Mesothelial cell of epicardium (in vitro differentiated cells): ENCODE data around the gene UFC1. TPM values are rescaled to one million over a fixed set of nuclear protein-coding genes. Genes with fewer than 3 reads are reported as not detected.
A peak's percentile ranks its signal among the peaks of the same experiment; 100 is the strongest.
"Not testable (repeated sequence)": the region's sequence is repeated elsewhere in the genome, so short reads cannot be mapped to it uniquely, and the experiment has no call there.

Source experiments
- DNase-seq, 2 experiments: peaks; one replicate each; pipeline ENCODE4 v3.0.0; 2021; ENCODE audit warnings: low spot score in 2 of 2; ENCODE audit not compliant: unreplicated experiment in 2 of 2
- H3K27ac Mint-ChIP-seq: 2 replicates; pipeline ENCODE4 v1.8.0; 2021; ENCODE audit warnings: mixed read lengths
- H3K27me3 Mint-ChIP-seq: 2 replicates; pipeline ENCODE4 v1.8.0; 2021; ENCODE audit warnings: low read depth, mixed read lengths
- H3K36me3 Mint-ChIP-seq: 2 replicates; pipeline ENCODE4 v1.8.0; 2021; ENCODE audit warnings: mixed read lengths
- H3K4me1 Mint-ChIP-seq: 2 replicates; pipeline ENCODE4 v1.8.0; 2021; ENCODE audit warnings: mixed read lengths
- H3K4me3 Mint-ChIP-seq: 2 replicates; pipeline ENCODE4 v1.8.0; 2021; ENCODE audit warnings: mild to moderate bottlenecking, moderate library complexity, mixed read lengths
- H3K9me3 Mint-ChIP-seq: 2 replicates; pipeline ENCODE4 v1.8.0; 2021; ENCODE audit warnings: mixed read lengths
- CTCF ChIP-seq: fragments of 200-600 bp; sonication (generic); IDR thresholded peaks from one replicate; pipeline ENCODE4 v1.5.0; 2021; ENCODE audit warnings: antibody characterized with exemption; ENCODE audit not compliant: unreplicated experiment
- total RNA-seq: library from RNA; stranded (reverse); gene quantifications from 3 replicates; pipeline ENCODE4 v1.2.1, GENCODE V29; 2021

The UFC1 gene
- total RNA-seq, 1 donor from 2014 or later = 86.2 TPM

DNA sequence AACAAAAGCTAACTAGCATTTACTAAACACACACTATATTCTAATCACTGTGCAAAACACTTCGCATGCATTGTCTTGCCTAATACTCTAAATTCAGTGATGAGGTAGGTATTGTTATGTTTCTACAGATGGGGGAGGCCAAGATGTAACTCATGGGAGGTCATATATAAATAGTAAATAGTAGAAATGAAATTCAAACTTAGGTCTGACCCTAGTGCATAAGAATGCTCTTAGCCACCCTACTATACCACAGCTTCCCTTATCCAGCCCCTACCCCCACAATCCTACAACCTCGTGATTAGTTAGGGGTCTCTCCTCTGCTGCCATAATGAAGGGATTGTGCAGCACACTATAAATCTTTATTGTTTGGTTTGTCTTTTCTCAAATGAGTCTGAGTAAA lies 39.2 kb upstream of the UFC1 start:
- no peak for DNase-seq
- Mint-ChIP-seq H3K9me3 (no peaks in the 10 kb centered on the region), H3K4me1 (peaks cover 17% of the 10 kb centered on the region), H3K4me3 (no peak overlapping the region), H3K27me3 (no peaks in the 10 kb centered on the region), H3K27ac (no peak overlapping the region), H3K36me3 (no peaks in the 10 kb centered on the region)
- no peak for TF ChIP-seq CTCF

- no peaks in the 10 kb centered on the region for H3K27me3 Mint-ChIP-seq
- H3K4me1 Mint-ChIP-seq = peaks cover 21% of the 10 kb centered on the region
- DNase-seq = no peak
- H3K27ac Mint-ChIP-seq = no peak overlapping the region
- no peak for TF ChIP-seq CTCF
- H3K4me3 Mint-ChIP-seq = no peak overlapping the region
- no peaks in the 10 kb centered on the region for H3K9me3 Mint-ChIP-seq
- peaks cover 1% of the 10 kb centered on the region for H3K36me3 Mint-ChIP-seq
Measured at GRCh38 chr1:161115132-161115711, 38.6 kb upstream of the UFC1 start.

DNA sequence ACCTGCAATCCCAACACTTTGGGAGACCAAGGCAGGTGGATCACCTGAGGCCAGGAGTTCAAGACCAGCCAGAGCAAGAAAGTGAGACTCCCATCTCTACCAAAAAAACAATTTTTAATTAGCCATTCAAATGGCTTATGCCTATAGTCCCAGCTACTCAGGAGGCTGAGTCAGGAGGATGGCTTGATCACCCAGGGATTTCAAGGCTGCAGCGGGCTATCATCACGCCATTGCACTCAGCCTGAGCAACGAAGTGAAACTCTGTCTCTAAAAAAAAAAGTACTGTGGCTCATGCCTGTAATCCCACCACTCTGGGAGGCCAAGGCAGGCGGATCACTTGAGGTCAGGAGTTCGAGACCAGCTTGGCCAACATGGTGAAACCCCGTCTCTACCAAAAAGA lies 37.8 kb upstream of the UFC1 start:
- not testable (repeated sequence) for H3K9me3 Mint-ChIP-seq, H3K36me3 Mint-ChIP-seq, DNase-seq, H3K27me3 Mint-ChIP-seq, H3K27ac Mint-ChIP-seq
- H3K4me3 Mint-ChIP-seq = peak overlapping the region; percentile 42
- H3K4me1 Mint-ChIP-seq = peaks cover 21% of the 10 kb centered on the region

DNA sequence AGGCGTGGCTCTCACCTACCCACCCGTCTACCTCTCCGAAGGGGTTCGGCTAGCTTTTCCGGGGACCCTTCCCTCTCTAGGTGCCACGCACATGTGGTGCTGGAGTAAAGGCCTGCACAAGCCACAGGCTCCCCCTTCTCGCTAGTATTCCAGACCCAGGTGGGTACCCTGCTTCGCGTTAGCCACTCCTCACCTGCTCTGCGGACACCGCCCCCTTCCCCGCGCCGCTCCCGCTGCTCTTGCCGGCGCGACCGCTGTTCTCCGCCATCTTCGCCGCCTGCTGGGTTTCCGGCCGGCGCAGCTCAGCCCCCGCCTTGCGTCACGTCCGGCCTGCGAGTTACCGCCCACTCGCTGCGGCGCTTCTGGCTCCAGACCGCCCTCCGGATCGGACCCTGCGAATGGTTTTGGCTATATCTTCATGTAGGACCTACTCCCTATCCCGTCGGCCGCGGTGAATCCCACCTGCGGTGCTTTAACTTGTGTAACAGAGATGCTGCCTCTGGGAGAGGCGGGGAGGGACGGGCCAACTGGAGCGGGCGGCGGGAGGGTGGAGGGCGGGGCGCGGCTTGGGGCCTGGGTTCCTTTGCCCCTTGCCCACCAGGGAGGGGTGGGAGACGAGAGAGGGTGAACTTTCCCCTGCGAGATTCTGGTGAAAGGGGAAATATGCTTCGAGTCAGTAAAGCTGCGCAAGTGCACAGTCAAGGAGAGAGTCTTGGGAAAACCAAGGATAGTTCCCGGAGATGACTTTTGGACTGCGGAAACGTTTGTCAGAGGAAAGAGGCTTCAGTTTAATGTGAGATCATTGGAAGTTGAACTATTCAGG lies 35.8 kb upstream of the UFC1 start, which contains the start of the genes NIT1 and PFDN2:
Gene NIT1, plus strand, starts transcription at position 347 of the 823 bp plus-strand sequence. Its CDS starts 72 bp downstream, at position 419.
Gene PFDN2, minus strand, starts transcription at position 279 of the 823 bp plus-strand sequence. Its CDS starts 11 bp downstream, at position 268.
- Mint-ChIP-seq H3K27ac (peak within 1 kb of the TSS; percentile 97), H3K27me3 (no peaks in the 10 kb centered on the region), H3K4me3 (peak within 1 kb of the TSS; percentile 95), H3K9me3 (no peaks in the 10 kb centered on the region), H3K4me1 (peaks cover 21% of the 10 kb centered on the region), H3K36me3 (peaks cover 10% of the 10 kb centered on the region)
- DNase-seq = peak; percentile 76 to 91
- TF ChIP-seq CTCF = no peak

DNA sequence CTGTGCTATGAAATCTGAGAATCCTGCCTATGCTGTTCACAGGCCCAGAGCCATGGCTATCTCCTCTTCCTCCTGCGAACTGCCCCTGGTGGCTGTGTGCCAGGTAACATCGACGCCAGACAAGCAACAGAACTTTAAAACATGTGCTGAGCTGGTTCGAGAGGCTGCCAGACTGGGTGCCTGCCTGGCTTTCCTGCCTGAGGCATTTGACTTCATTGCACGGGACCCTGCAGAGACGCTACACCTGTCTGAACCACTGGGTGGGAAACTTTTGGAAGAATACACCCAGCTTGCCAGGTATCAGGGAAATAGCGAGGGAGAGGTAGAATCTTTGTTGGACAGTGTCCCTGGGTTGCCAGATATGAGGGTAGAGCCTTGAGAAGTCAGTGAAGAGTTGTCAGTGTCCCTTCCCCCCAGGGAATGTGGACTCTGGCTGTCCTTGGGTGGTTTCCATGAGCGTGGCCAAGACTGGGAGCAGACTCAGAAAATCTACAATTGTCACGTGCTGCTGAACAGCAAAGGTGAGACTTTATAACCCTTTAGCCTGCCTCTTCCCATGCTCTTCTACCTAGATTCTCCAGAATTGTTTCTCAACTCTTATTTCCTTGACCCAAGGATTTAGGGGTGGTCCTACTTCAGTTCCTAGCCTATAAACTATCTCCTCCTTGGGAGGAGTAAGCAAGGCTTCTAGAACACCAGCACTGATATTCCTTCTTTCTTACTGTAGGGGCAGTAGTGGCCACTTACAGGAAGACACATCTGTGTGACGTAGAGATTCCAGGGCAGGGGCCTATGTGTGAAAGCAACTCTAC lies 34.5 kb upstream of the UFC1 start:
- Mint-ChIP-seq H3K4me3 (peak overlapping the region; percentile 95), H3K9me3 (no peaks in the 10 kb centered on the region), H3K27ac (peak overlapping the region; percentile 97), H3K36me3 (peaks cover 15% of the 10 kb centered on the region), H3K4me1 (peaks cover 21% of the 10 kb centered on the region), H3K27me3 (no peaks in the 10 kb centered on the region)
- DNase-seq = no peak
- peak; percentile 28 for TF ChIP-seq CTCF
